ENCODE data around the gene SLC23A3.

SLC23A3 gene

DNA sequence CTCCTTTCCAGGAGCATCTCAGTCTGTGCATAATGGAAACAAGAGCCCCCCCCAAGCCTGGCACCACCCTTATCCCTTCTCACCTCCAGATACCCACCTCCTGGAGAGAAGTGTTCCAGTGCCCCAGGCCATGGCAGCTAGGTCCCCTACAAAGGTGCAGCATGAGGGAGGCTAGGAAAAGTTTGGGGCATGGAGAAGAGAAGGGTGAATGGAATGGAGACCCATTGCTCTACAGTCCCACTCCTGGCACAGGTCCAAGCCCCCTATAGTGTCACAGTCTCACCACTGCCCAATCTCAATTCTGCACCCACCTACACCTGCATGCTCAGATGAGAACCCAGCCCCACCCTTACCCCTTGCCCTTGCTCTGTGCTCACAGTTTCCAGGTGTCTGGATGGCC lies 897 bp downstream of the SLC23A3 start:
- ATAC-seq = no peak
- TF ChIP-seq ZC3H10 (CRISPR knock-in tag; IDR thresholded peaks at IDR 0.05) (no peak), TOX (CRISPR knock-in tag; IDR thresholded peaks at IDR 0.05; ENCODE audit: borderline replicate concordance) (no peak), CSDC2 (CRISPR knock-in tag; IDR thresholded peaks at IDR 0.05) (no peak), ZNF565 (CRISPR knock-in tag; conservative IDR thresholded peaks at IDR 0.05; ENCODE audit: low read depth) (no peak), CREB5 (CRISPR knock-in tag; IDR thresholded peaks at IDR 0.05; ENCODE audit: low read depth) (no peak), POU6F1 (CRISPR knock-in tag; IDR thresholded peaks at IDR 0.05; ENCODE audit: borderline replicate concordance, low read depth) (no peak), OSR1 (CRISPR knock-in tag; IDR thresholded peaks at IDR 0.05) (no peak), TSHZ2 (CRISPR knock-in tag; IDR thresholded peaks at IDR 0.05) (no peak), BACH2 (CRISPR knock-in tag; IDR thresholded peaks at IDR 0.05; ENCODE audit: borderline replicate concordance) (no peak), ISL1 (CRISPR knock-in tag; IDR thresholded peaks at IDR 0.05) (no peak), GLIS3 (CRISPR knock-in tag; IDR thresholded peaks at IDR 0.05) (no peak), ARNTL (CRISPR knock-in tag; IDR thresholded peaks at IDR 0.05; ENCODE audit: borderline replicate concordance, low read depth) (no peak)
- TF ChIP-seq, protein P1, sequence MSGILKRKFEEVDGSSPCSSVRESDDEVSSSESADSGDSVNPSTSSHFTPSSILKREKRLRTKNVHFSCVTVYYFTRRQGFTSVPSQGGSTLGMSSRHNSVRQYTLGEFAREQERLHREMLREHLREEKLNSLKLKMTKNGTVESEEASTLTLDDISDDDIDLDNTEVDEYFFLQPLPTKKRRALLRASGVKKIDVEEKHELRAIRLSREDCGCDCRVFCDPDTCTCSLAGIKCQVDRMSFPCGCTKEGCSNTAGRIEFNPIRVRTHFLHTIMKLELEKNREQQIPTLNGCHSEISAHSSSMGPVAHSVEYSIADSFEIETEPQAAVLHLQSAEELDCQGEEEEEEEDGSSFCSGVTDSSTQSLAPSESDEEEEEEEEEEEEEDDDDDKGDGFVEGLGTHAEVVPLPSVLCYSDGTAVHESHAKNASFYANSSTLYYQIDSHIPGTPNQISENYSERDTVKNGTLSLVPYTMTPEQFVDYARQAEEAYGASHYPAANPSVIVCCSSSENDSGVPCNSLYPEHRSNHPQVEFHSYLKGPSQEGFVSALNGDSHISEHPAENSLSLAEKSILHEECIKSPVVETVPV (CRISPR knock-in tag; IDR thresholded peaks at IDR 0.05) = no peak

DNA sequence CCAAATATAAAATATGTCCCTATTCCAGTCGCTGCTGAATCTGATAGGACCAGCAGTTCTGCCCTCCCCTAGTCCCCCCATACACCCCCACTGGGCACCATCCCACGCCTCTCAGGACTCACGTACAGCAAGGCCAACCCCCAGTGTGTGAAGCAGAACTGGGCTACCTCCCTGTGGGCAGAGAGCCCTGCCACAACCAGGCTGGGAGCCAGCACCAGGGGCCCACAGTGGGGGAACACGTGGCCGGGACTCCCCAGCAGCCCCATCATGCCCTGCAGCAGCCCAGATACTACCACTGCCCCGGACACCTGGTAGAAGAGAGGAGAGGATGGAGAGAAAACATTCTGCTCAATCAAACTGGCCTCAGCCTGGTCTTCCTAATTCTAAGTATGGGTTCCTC lies 1.3 kb downstream of the SLC23A3 start:
- ATAC-seq = no peak
- TF ChIP-seq ZFP30 (CRISPR knock-in tag; IDR thresholded peaks at IDR 0.05) (no peak), PPARA (CRISPR knock-in tag; IDR thresholded peaks at IDR 0.05; ENCODE audit: borderline replicate concordance) (no peak), TSHZ2 (CRISPR knock-in tag; IDR thresholded peaks at IDR 0.05) (no peak)

GRCh38 chr2:219167997-219168396 lies 1.8 kb downstream of the SLC23A3 start:
- ATAC-seq = no peak
- TF ChIP-seq, protein P2, sequence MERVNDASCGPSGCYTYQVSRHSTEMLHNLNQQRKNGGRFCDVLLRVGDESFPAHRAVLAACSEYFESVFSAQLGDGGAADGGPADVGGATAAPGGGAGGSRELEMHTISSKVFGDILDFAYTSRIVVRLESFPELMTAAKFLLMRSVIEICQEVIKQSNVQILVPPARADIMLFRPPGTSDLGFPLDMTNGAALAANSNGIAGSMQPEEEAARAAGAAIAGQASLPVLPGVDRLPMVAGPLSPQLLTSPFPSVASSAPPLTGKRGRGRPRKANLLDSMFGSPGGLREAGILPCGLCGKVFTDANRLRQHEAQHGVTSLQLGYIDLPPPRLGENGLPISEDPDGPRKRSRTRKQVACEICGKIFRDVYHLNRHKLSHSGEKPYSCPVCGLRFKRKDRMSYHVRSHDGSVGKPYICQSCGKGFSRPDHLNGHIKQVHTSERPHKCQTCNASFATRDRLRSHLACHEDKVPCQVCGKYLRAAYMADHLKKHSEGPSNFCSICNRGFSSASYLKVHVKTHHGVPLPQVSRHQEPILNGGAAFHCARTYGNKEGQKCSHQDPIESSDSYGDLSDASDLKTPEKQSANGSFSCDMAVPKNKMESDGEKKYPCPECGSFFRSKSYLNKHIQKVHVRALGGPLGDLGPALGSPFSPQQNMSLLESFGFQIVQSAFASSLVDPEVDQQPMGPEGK (CRISPR knock-in tag; IDR thresholded peaks at IDR 0.05; ENCODE audit: borderline replicate concordance) = no peak
- TF ChIP-seq ISL1 (CRISPR knock-in tag; IDR thresholded peaks at IDR 0.05) = no peak
